Measurements from ENCODE around the gene NFXL1. TPM values are rescaled to one million over a fixed set of nuclear protein-coding genes. Genes with fewer than 3 reads are reported as not detected.

The NFXL1 gene
- total RNA-seq, 2 donors from 2014 or later, result 9.9 to 14.6 TPM

Other genes with a start within 250 kb of the NFXL1 start
- under 1 TPM; 0.32 to 0.48 TPM for gene CORIN, start 76.5 kb downstream of the NFXL1 start, total RNA-seq
- under 1 TPM; 0.57 to 0.60 TPM for gene CNGA1, start 102.1 kb upstream of the NFXL1 start, total RNA-seq
- under 1 TPM; 0.28 to 0.48 TPM for gene NIPAL1, start 102.2 kb upstream of the NFXL1 start, total RNA-seq
- gene TXK, start 219.7 kb upstream of the NFXL1 start, total RNA-seq, result 1 to 10 TPM; 2.6 TPM